Testis (tissue), 2 donors: ENCODE results near the gene JAM2.

Experiments
- CTCF ChIP-seq, 3 experiments: fragments of 450-650 bp in 2 of 3; fragments of 200-600 bp in 1 of 3; sonication (generic) in 1 of 3; IDR thresholded peaks; one replicate each; pipeline ENCODE4 v1.5.1; 2016 to 2019; ENCODE audit warnings: antibody characterized with exemption in 3 of 3, mild to moderate bottlenecking in 2 of 3, moderate library complexity in 1 of 3
- POLR2A ChIP-seq: fragments of 450-650 bp; IDR thresholded peaks from one replicate; pipeline ENCODE4 v1.6.1; 2017; ENCODE audit warnings: antibody characterized with exemption, mild to moderate bottlenecking, moderate library complexity

DNA sequence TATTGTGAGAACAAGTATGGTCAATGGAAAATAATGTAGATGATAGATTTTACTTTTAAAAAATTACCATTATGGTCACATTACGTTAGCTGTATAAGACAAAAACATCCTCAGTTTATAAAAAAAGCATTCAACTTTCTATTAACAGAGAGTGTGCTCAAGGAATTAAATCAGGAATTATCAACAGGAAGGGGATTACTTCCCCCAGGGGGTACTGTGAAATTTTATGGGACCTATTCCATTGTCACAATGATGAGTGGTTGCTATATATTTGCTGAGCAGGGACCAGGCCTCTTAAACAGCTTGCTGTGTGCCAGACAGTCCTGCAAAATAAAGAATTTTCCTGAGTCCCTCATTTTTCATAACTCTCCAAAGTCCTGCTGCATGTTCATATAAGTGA lies 21.2 kb downstream of the JAM2 start:
- no peak for TF ChIP-seq POLR2A
- TF ChIP-seq CTCF (IDR thresholded peaks at IDR 0.05), result no peak
